ENCODE data around the gene CHMP2A. TPM values are rescaled to one million over a fixed set of nuclear protein-coding genes. Genes with fewer than 3 reads are reported as not detected.
A peak's percentile ranks its signal among the peaks of the same experiment; 100 is the strongest.

CHMP2A gene
- polyA plus RNA-seq, 2 of the 4 experiments (the other 2 are of a cell fraction), result 198 to 280 TPM

GRCh38 chr19:58556622-58557220, 1.8 kb upstream of the CHMP2A start:
- DNase-seq (ENCODE audit: low read depth in 1 of 2, low spot score in 1 of 2), result no peak
- CTCF ChIA-PET, result interaction anchor here (1.5 kb wide), 1 partner anchor 37 kb away, joined by 18 read pairs; the partner anchor contains the start of gene ZBTB45
- peak overlapping the region; percentile 94 for H3K4me2 ChIP-seq
- FAIRE-seq, result no peak
- H3K27ac ChIP-seq, result peak overlapping the region; percentile 95 to 99; a peak in 4 of 6 replicates
- H3K4me1 ChIP-seq, result peaks cover 42% of the 10 kb centered on the region
- no peak for ATAC-seq
- no peak for TF ChIP-seq ZFP36 (IDR thresholded peaks at IDR 0.05; ENCODE audit: borderline replicate concordance, partially characterized antibody)
- TF ChIP-seq ESRRA (IDR thresholded peaks at IDR 0.05; ENCODE audit: borderline replicate concordance, low read length), result no peak
- TF ChIP-seq HMGXB4 (CRISPR knock-in tag; IDR thresholded peaks at IDR 0.05; ENCODE audit: borderline replicate concordance), result no peak
- TF ChIP-seq RFX5 (IDR thresholded peaks at IDR 0.05), result no peak
- no peak for TF ChIP-seq SMC3 (IDR thresholded peaks at IDR 0.05)
- TF ChIP-seq USF2 (IDR thresholded peaks at IDR 0.05), result no peak
- no peak for TF ChIP-seq HOXB5 (CRISPR knock-in tag; IDR thresholded peaks at IDR 0.05)
- TF ChIP-seq MAFK (IDR thresholded peaks at IDR 0.05; ENCODE audit: partially characterized antibody), result no peak
- TF ChIP-seq RCOR1 (IDR thresholded peaks at IDR 0.05; ENCODE audit: low read depth, low read length), result no peak
- TF ChIP-seq HEYL (CRISPR knock-in tag; IDR thresholded peaks at IDR 0.05), result no peak
- TF ChIP-seq ZSCAN20 (CRISPR knock-in tag; IDR thresholded peaks at IDR 0.05), result no peak
- no peak for TF ChIP-seq CBX8 (IDR thresholded peaks at IDR 0.05)
- no peak for TF ChIP-seq RARB (CRISPR knock-in tag; IDR thresholded peaks at IDR 0.05)
- TF ChIP-seq CBX2 (IDR thresholded peaks at IDR 0.05; ENCODE audit: borderline replicate concordance, low read depth), result no peak
- TF ChIP-seq NPAS2 (CRISPR knock-in tag; IDR thresholded peaks at IDR 0.05; ENCODE audit: borderline replicate concordance), result no peak
- no peak for TF ChIP-seq ATOH8 (CRISPR knock-in tag; IDR thresholded peaks at IDR 0.05; ENCODE audit: low read depth)
- TF ChIP-seq POLR2AphosphoS2 (conservative IDR thresholded peaks at IDR 0.05; ENCODE audit: low read length), result no peak
- no peak for TF ChIP-seq JUNB (IDR thresholded peaks at IDR 0.05)
- TF ChIP-seq HDAC2 (IDR thresholded peaks at IDR 0.05), result no peak
- no peaks in the 10 kb centered on the region for H3K9me3 ChIP-seq
- POLR2A ChIA-PET, result interaction anchor here (0.6 to 1.3 kb wide), 2 partner anchors 13 to 18 kb away, joined by 4 to 8 read pairs; partner anchors contain the start of gene TRIM28
- whole genome bisulfite sequencing (ENCODE audit: missing lambda C conversion rate), result 61% methylated on average over 10 of the region's 10 CpGs
- H3K4me3 ChIP-seq, result peak overlapping the region; percentile 78

- Histone ChIP-seq H3K27ac (peak overlapping the region in 1 of 2 experiments; percentile 95; a peak in 3 of 6 replicates), H3K9me3 (no peaks in the 10 kb centered on the region), H3K4me1 (peaks cover 42% of the 10 kb centered on the region), H3K4me2 (peak overlapping the region; percentile 94), H3K4me3 (no peak overlapping the region)
- no peak for DNase-seq (ENCODE audit: low read depth in 1 of 2, low spot score in 1 of 2)
- TF ChIP-seq BHLHE40 (IDR thresholded peaks at IDR 0.05; ENCODE audit: low read depth, low read length) (no peak), ZC3H11A (IDR thresholded peaks at IDR 0.05) (no peak), CEBPB (IDR thresholded peaks at IDR 0.05) (no peak), ZSCAN20 (CRISPR knock-in tag; IDR thresholded peaks at IDR 0.05) (no peak), HES2 (IDR thresholded peaks at IDR 0.05) (no peak), CBX8 (IDR thresholded peaks at IDR 0.05) (no peak)
- no peak for FAIRE-seq
- ATAC-seq, result no peak
- ChIA-PET POLR2A (interaction anchor here (1.3 to 6.8 kb wide), 4 partner anchors 8 to 35 kb away, joined by 3 to 103 read pairs (median 49); partner anchors contain the start of genes TRIM28 and ZBTB45), CTCF (interaction anchor here (0.9 to 13.8 kb wide), 3 partner anchors 25 to 36 kb away, joined by 3 to 222 read pairs (median 18); partner anchors contain the start of gene ZBTB45)
- 79% methylated on average over 16 of the region's 16 CpGs for WGBS (ENCODE audit: missing lambda C conversion rate)
These were observed 1.2 kb upstream of the CHMP2A start for GRCh38 chr19:58555920-58556621.

Measured in A549 (cell line).